GM08714 (cell line): ENCODE data around the gene ACTA1.

Source experiments
- H3K4me3 ChIP-seq: fragments of 200-500 bp; sonication (Bioruptor generic); 2 replicates; pipeline ENCODE4 v1.5.1; 2014; ENCODE audit warnings: mild to moderate bottlenecking, low read length, inconsistent platforms
- ZNF274 ChIP-seq: IDR thresholded peaks from 2 replicates; pipeline ENCODE4 v1.6.1; 2012; ENCODE audit warnings: mild to moderate bottlenecking, low read depth, low read length

The ACTA1 gene

GRCh38 chr1:229383961-229384360, 49.9 kb downstream of the ACTA1 start:
- no peak overlapping the region for H3K4me3 ChIP-seq
- TF ChIP-seq ZNF274: no peak

DNA sequence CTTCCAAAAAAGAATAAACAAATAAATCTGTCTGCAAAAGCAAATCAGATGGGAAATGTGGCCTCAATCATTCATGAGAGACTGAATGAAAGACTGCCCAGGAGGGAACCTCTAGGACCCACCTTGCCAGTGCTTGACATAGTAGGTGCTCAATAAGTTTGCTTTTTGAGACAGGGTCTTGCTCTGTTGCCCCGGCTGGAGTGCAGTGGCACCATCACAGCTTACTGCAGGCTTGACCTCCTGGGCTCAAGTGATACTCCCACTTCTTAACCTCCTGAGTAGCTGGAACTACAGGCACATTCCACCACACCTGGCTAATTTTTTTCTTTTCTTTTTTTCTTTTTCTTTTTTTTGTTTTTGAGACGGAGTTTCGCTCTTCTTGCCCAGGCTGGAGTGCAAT, 50.7 kb downstream of the ACTA1 start:
- no peak for TF ChIP-seq ZNF274
- H3K4me3 ChIP-seq: no peak overlapping the region
